ENCODE data around the gene SPRY2. TPM values are rescaled to one million over a fixed set of nuclear protein-coding genes. Genes with fewer than 3 reads are reported as not detected.

The SPRY2 gene
- total and polyA plus RNA-seq, 2 donors from 2014 or later = 10.6 to 26.2 TPM

- Histone ChIP-seq H3K27ac (ENCODE audit: low read depth in 2 of 2, low read length in 2 of 2) (peak overlapping the region in 1 of 2 donors; percentile 17), H3K9ac (ENCODE audit: low read length in 3 of 3) (no peak overlapping the region), H3K36me3 (ENCODE audit: control insufficient read depth in 2 of 3, insufficient read depth in 3 of 3, low read length in 3 of 3) (peaks cover 2 to 6% (median 2%) of the 10 kb centered on the region in 3 donors), H3K27me3 (ENCODE audit: control insufficient read depth, insufficient read depth, low read length) (no peaks in the 10 kb centered on the region), H3K9me3 (ENCODE audit: control insufficient read depth in 2 of 3, insufficient read depth in 1 of 3, low read length in 3 of 3) (no peaks in the 10 kb centered on the region), H3K4me1 (ENCODE audit: control insufficient read depth in 2 of 3, insufficient read depth in 2 of 3, low read depth in 1 of 3, low read length in 3 of 3) (peaks cover 0 to 10% (median 0%) of the 10 kb centered on the region in 3 donors), H3K4me3 (ENCODE audit: low read length in 3 of 3) (no peak overlapping the region)
- no peak for TF ChIP-seq CTCF (IDR thresholded peaks at IDR 0.05; ENCODE audit: borderline replicate concordance, extremely low read depth, insufficient read depth)
- FAIRE-seq = peak; percentile 62
- intact Hi-C loops (cut with DNase I) = no loop called here
- DNase-seq = peak in 1 of 5 donors; percentile 58
These were observed 6.2 kb downstream of the SPRY2 start for GRCh38 chr13:80334597-80335260.

- H3K27ac ChIP-seq (ENCODE audit: low read depth in 2 of 2, low read length in 2 of 2) = no peak overlapping the region
- peaks cover 0 to 6% (median 0%) of the 10 kb centered on the region in 3 donors for H3K4me1 ChIP-seq (ENCODE audit: control insufficient read depth in 2 of 3, insufficient read depth in 2 of 3, low read depth in 1 of 3, low read length in 3 of 3)
- H3K9me3 ChIP-seq (ENCODE audit: control insufficient read depth in 2 of 3, insufficient read depth in 1 of 3, low read length in 3 of 3) = no peaks in the 10 kb centered on the region
- no peak for DNase-seq
- H3K4me3 ChIP-seq (ENCODE audit: low read length in 3 of 3) = no peak overlapping the region
- FAIRE-seq = no peak
- TF ChIP-seq CTCF (IDR thresholded peaks at IDR 0.05; ENCODE audit: borderline replicate concordance, extremely low read depth, insufficient read depth) = no peak
- H3K36me3 ChIP-seq (ENCODE audit: control insufficient read depth in 2 of 3, insufficient read depth in 3 of 3, low read length in 3 of 3) = peaks cover 2 to 5% (median 2%) of the 10 kb centered on the region in 3 donors
- no peak overlapping the region for H3K9ac ChIP-seq (ENCODE audit: low read length in 3 of 3)
- H3K27me3 ChIP-seq (ENCODE audit: control insufficient read depth, insufficient read depth, low read length) = no peaks in the 10 kb centered on the region
- intact Hi-C loops (cut with DNase I) = no loop called here
These were observed 8.9 kb downstream of the SPRY2 start for GRCh38 chr13:80331984-80332383.

GRCh38 chr13:80329250-80329649, 11.7 kb downstream of the SPRY2 start:
- Histone ChIP-seq H3K27me3 (ENCODE audit: control insufficient read depth, insufficient read depth, low read length) (no peaks in the 10 kb centered on the region), H3K4me1 (ENCODE audit: control insufficient read depth in 2 of 3, insufficient read depth in 2 of 3, low read depth in 1 of 3, low read length in 3 of 3) (no peaks in the 10 kb centered on the region), H3K36me3 (ENCODE audit: control insufficient read depth in 2 of 3, insufficient read depth in 3 of 3, low read length in 3 of 3) (no peaks in the 10 kb centered on the region), H3K27ac (ENCODE audit: low read depth in 2 of 2, low read length in 2 of 2) (no peak overlapping the region), H3K9me3 (ENCODE audit: control insufficient read depth in 2 of 3, insufficient read depth in 1 of 3, low read length in 3 of 3) (no peaks in the 10 kb centered on the region), H3K4me3 (ENCODE audit: low read length in 3 of 3) (no peak overlapping the region), H3K9ac (ENCODE audit: low read length in 3 of 3) (no peak overlapping the region)
- DNase-seq (no peak), FAIRE-seq (no peak)
- TF ChIP-seq CTCF (IDR thresholded peaks at IDR 0.05; ENCODE audit: borderline replicate concordance, extremely low read depth, insufficient read depth) = no peak
- intact Hi-C loops (cut with DNase I) = no loop called here

Data from kidney (tissue), 14 donors.